HepG2 (cell line): ENCODE measurements around the gene SMARCAD1. TPM values are rescaled to one million over a fixed set of nuclear protein-coding genes. Genes with fewer than 3 reads are reported as not detected.

ENCODE experiments used
- AFF4 ChIP-seq: sonication (generic); formaldehyde crosslinking; IDR thresholded peaks from 2 replicates; pipeline ENCODE4 v1.4.0; 2020; ENCODE audit warnings: missing genetic modification reagents
- ATF7 ChIP-seq, 2 experiments: fragments of 450-650 bp in 1 of 2; sonication (generic) in 1 of 2; formaldehyde crosslinking in 1 of 2; IDR thresholded peaks; 2 replicates each; pipeline versions ENCODE4 v1.4.0 to v1.6.1; 2016 to 2020; ENCODE audit warnings: antibody characterized with exemption in 1 of 2, mild to moderate bottlenecking in 1 of 2, missing genetic modification reagents in 1 of 2
- DPF2 ChIP-seq: sonication (generic); formaldehyde crosslinking; IDR thresholded peaks from 2 replicates; pipeline ENCODE4 v1.4.0; 2020; ENCODE audit warnings: mild to moderate bottlenecking, low read depth, missing genetic modification reagents, borderline replicate concordance
- FOSL1 ChIP-seq: sonication (generic); formaldehyde crosslinking; IDR thresholded peaks from 2 replicates; pipeline ENCODE4 v1.9.0; 2021; ENCODE audit warnings: missing genetic modification reagents, borderline replicate concordance
- GATAD1 ChIP-seq: IDR thresholded peaks from 2 replicates; pipeline ENCODE4 v1.6.1; 2016; ENCODE audit warnings: missing genetic modification reagents, missing compliant biosample characterization
- GPN1 ChIP-seq: sonication (generic); formaldehyde crosslinking; IDR thresholded peaks from 2 replicates; pipeline ENCODE4 v1.5.1; 2020; ENCODE audit warnings: missing genetic modification reagents, borderline replicate concordance
- HNRNPK ChIP-seq: fragments of 200-400 bp; formaldehyde crosslinking; IDR thresholded peaks from 2 replicates; pipeline ENCODE4 v1.6.1; 2018; ENCODE audit warnings: low read length, low read depth, moderate library complexity, mild to moderate bottlenecking; ENCODE audit not compliant: poor library complexity, severe bottlenecking
- KMT2B ChIP-seq: IDR thresholded peaks from 2 replicates; pipeline ENCODE4 v1.6.1; 2016; ENCODE audit warnings: missing genetic modification reagents, missing compliant biosample characterization
- MED1 ChIP-seq: sonication (generic); formaldehyde crosslinking; IDR thresholded peaks from 2 replicates; pipeline ENCODE4 v1.4.0; 2020; ENCODE audit warnings: missing genetic modification reagents
- NFKB2 ChIP-seq: sonication (generic); formaldehyde crosslinking; IDR thresholded peaks from 2 replicates; pipeline ENCODE4 v1.4.0; 2020; ENCODE audit warnings: missing genetic modification reagents, borderline replicate concordance
- NR3C1 ChIP-seq: sonication (generic); formaldehyde crosslinking; IDR thresholded peaks from 2 replicates; pipeline ENCODE4 v1.4.0; 2020; ENCODE audit warnings: missing genetic modification reagents
- ZBTB20 ChIP-seq: sonication (generic); formaldehyde crosslinking; IDR thresholded peaks from 2 replicates; pipeline ENCODE4 v1.8.1; 2023; ENCODE audit warnings: missing genetic modification reagents, low read depth, mild to moderate bottlenecking, borderline replicate concordance
- ZMYM3 ChIP-seq: sonication (generic); formaldehyde crosslinking; IDR thresholded peaks from 2 replicates; pipeline ENCODE4 v1.5.1; 2020; ENCODE audit warnings: mild to moderate bottlenecking, missing genetic modification reagents
- ZNF230 ChIP-seq: sonication (generic); formaldehyde crosslinking; IDR thresholded peaks from 2 replicates; pipeline ENCODE4 v1.4.0; 2020; ENCODE audit warnings: mild to moderate bottlenecking, missing genetic modification reagents
- ZNF451 ChIP-seq: sonication (generic); formaldehyde crosslinking; IDR thresholded peaks from 2 replicates; pipeline ENCODE4 v1.5.0; 2020; ENCODE audit warnings: mild to moderate bottlenecking, missing genetic modification reagents
- ZNF670 ChIP-seq: sonication (generic); formaldehyde crosslinking; IDR thresholded peaks from 2 replicates; pipeline ENCODE4 v1.8.0; 2022; ENCODE audit warnings: mild to moderate bottlenecking, missing genetic modification reagents, borderline replicate concordance
- ZNF768 ChIP-seq: sonication (generic); formaldehyde crosslinking; IDR thresholded peaks from 2 replicates; pipeline ENCODE4 v1.4.0; 2020; ENCODE audit warnings: missing genetic modification reagents
- polyA plus RNA-seq, 8 experiments: library from polyadenylated mRNA; depleted of rRNA in 3 of 8; stranded (reverse) in 7 of 8; unstranded in 1 of 8; fragments of >200 nt; fragmentation: Illumina TruSeq in 4 of 8; extraction: Trizol in 4 of 8; gene quantifications; 2 replicates each; pipeline versions ENCODE4 v1.2.1 to v1.2.3, GENCODE V29; 2011 to 2016; ENCODE audit warnings: low read depth in 4 of 8, missing spikeins in 1 of 8, mixed read lengths in 1 of 8; ENCODE audit not compliant: insufficient read depth in 1 of 8
- total RNA-seq, 5 experiments: library from RNA; depleted of rRNA; stranded (reverse); fragments of >200 nt; fragmentation: Illumina TruSeq; extraction: Trizol; gene quantifications; 2 replicates each; pipeline ENCODE4 v1.2.3, GENCODE V29; 2016; ENCODE audit warnings: low read depth in 1 of 5
- TF ChIP-seq, protein P1 (sequence below): IDR thresholded peaks from 2 replicates; pipeline ENCODE4 v1.6.1; 2016; ENCODE audit warnings: control low read depth
- TF ChIP-seq, protein P2 (sequence below): IDR thresholded peaks from 2 replicates; pipeline ENCODE4 v1.6.1; 2016; ENCODE audit warnings: low read depth, borderline replicate concordance
- TF ChIP-seq, protein P3 (sequence below): sonication (generic); formaldehyde crosslinking; IDR thresholded peaks from 2 replicates; pipeline ENCODE4 v1.5.0; 2020; ENCODE audit warnings: mild to moderate bottlenecking, missing genetic modification reagents, borderline replicate concordance

Gene SMARCAD1
- total and polyA plus RNA-seq, 2 of the 13 experiments (the other 11 are each of a cell fraction or from before 2014, with no cell fraction given): 18.2 to 35.9 TPM

- TF ChIP-seq, protein P1, sequence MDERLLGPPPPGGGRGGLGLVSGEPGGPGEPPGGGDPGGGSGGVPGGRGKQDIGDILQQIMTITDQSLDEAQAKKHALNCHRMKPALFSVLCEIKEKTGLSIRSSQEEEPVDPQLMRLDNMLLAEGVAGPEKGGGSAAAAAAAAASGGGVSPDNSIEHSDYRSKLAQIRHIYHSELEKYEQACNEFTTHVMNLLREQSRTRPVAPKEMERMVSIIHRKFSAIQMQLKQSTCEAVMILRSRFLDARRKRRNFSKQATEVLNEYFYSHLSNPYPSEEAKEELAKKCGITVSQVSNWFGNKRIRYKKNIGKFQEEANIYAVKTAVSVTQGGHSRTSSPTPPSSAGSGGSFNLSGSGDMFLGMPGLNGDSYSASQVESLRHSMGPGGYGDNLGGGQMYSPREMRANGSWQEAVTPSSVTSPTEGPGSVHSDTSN (CRISPR knock-in tag): no peak
- TF ChIP-seq AFF4 (CRISPR knock-in tag): no peak
- TF ChIP-seq, protein P2, sequence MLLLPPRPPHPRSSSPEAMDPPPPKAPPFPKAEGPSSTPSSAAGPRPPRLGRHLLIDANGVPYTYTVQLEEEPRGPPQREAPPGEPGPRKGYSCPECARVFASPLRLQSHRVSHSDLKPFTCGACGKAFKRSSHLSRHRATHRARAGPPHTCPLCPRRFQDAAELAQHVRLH (CRISPR knock-in tag): no peak
- TF ChIP-seq ATF7 (IDR thresholded peaks at IDR 0.05): no peak
- TF ChIP-seq ATF7 (CRISPR knock-in tag; IDR thresholded peaks at IDR 0.05): no peak
- no peak for TF ChIP-seq ZBTB20
- TF ChIP-seq KMT2B: no peak
- no peak for TF ChIP-seq NR3C1 (CRISPR knock-in tag)
- TF ChIP-seq MED1: peak; percentile 73
- no peak for TF ChIP-seq GATAD1
- no peak for TF ChIP-seq HNRNPK
- no peak for TF ChIP-seq ZNF670
- TF ChIP-seq FOSL1 (CRISPR knock-in tag): no peak
- TF ChIP-seq DPF2 (CRISPR knock-in tag): peak; percentile 63; the same call in 1 of the 2 replicates
- TF ChIP-seq ZNF768 (CRISPR knock-in tag): no peak
- TF ChIP-seq ZNF230: no peak
- no peak for TF ChIP-seq NFKB2
- no peak for TF ChIP-seq GPN1 (CRISPR knock-in tag)
- TF ChIP-seq ZMYM3 (CRISPR knock-in tag): 0 out of 2 replicates have a peak, but pooled peaks have one; percentile 27
- TF ChIP-seq, protein P3, sequence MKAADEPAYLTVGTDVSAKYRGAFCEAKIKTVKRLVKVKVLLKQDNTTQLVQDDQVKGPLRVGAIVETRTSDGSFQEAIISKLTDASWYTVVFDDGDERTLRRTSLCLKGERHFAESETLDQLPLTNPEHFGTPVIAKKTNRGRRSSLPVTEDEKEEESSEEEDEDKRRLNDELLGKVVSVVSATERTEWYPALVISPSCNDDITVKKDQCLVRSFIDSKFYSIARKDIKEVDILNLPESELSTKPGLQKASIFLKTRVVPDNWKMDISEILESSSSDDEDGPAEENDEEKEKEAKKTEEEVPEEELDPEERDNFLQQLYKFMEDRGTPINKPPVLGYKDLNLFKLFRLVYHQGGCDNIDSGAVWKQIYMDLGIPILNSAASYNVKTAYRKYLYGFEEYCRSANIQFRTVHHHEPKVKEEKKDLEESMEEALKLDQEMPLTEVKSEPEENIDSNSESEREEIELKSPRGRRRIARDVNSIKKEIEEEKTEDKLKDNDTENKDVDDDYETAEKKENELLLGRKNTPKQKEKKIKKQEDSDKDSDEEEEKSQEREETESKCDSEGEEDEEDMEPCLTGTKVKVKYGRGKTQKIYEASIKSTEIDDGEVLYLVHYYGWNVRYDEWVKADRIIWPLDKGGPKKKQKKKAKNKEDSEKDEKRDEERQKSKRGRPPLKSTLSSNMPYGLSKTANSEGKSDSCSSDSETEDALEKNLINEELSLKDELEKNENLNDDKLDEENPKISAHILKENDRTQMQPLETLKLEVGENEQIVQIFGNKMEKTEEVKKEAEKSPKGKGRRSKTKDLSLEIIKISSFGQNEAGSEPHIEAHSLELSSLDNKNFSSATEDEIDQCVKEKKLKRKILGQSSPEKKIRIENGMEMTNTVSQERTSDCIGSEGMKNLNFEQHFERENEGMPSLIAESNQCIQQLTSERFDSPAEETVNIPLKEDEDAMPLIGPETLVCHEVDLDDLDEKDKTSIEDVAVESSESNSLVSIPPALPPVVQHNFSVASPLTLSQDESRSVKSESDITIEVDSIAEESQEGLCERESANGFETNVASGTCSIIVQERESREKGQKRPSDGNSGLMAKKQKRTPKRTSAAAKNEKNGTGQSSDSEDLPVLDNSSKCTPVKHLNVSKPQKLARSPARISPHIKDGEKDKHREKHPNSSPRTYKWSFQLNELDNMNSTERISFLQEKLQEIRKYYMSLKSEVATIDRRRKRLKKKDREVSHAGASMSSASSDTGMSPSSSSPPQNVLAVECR (CRISPR knock-in tag): no peak
- no peak for TF ChIP-seq ZNF451
These were observed 91.1 kb downstream of the SMARCAD1 start (continued) for GRCh38 chr4:94298725-94299252.
